SK-N-SH (cell line): Measurements from ENCODE around the gene IQSEC3. TPM values are rescaled to one million over a fixed set of nuclear protein-coding genes. Genes with fewer than 3 reads are reported as not detected.

ENCODE experiments used
- CTCF ChIA-PET: fragments of 300-600, 350-600 bp; formaldehyde crosslinking; extraction: SDS; loops from one replicate; lab custom pipeline; 2021; lab: Yijun Ruan, JAX
- POLR2A ChIA-PET: fragments of 350-600 bp; sonication (Branson Sonifier 250); formaldehyde crosslinking; extraction: SDS; loops from one replicate; lab custom pipeline; 2020; ENCODE audit warnings: antibody characterized with exemption, inconsistent platforms; lab: Yijun Ruan, JAX
- DNase-seq: peaks from one replicate; pipeline ENCODE4 v3.0.0; 2012
- H2AFZ ChIP-seq: fragments of 200-600 bp; sonication (generic); 2 replicates; pipeline ENCODE4 v1.8.1; 2016; ENCODE audit warnings: antibody characterized with exemption, mild to moderate bottlenecking, low read depth
- H3F3A ChIP-seq: fragments of 200-600 bp; sonication (generic); replicated peaks from 2 replicates; pipeline ENCODE3; 2016; ENCODE audit warnings: antibody characterized with exemption, mild to moderate bottlenecking; ENCODE audit not compliant: insufficient read depth
- H3K27ac ChIP-seq, 2 experiments: fragments of 200-500 bp in 1 of 2; fragments of 200-600 bp in 1 of 2; sonication (Bioruptor generic) in 1 of 2; sonication (generic), shearing (Covaris generic) in 1 of 2; 2 replicates each; pipeline versions ENCODE4 v1.5.1 to v1.6.1; 2014 to 2016; ENCODE audit warnings: low read depth in 2 of 2, inconsistent platforms in 1 of 2, low read length in 1 of 2, mild to moderate bottlenecking in 1 of 2, mixed read lengths in 1 of 2
- H3K27me3 ChIP-seq: fragments of 200-600 bp; sonication (generic), shearing (Covaris generic); 2 replicates; pipeline ENCODE4 v1.6.1; 2016; ENCODE audit warnings: mixed run types; ENCODE audit not compliant: insufficient read depth
- H3K36me3 ChIP-seq, 2 experiments: fragments of 200-500 bp in 1 of 2; fragments of 200-600 bp in 1 of 2; sonication (Bioruptor generic) in 1 of 2; sonication (generic) in 1 of 2; replicated peaks in 1 of 2; 2 replicates each; pipeline versions ENCODE3 to v1.5.1; 2014 to 2016; ENCODE audit warnings: low read length in 1 of 2, mild to moderate bottlenecking in 1 of 2; ENCODE audit not compliant: insufficient read depth in 2 of 2, control insufficient read depth in 1 of 2
- H3K4me1 ChIP-seq, 2 experiments: fragments of 200-500 bp in 1 of 2; fragments of 200-600 bp in 1 of 2; sonication (Bioruptor generic) in 1 of 2; sonication (generic), shearing (Covaris generic) in 1 of 2; 2 replicates each; pipeline versions ENCODE4 v1.5.1 to v1.6.1; 2014 to 2016; ENCODE audit warnings: low read depth in 1 of 2, low read length in 1 of 2, mixed run types in 1 of 2; ENCODE audit not compliant: insufficient read depth in 2 of 2, control insufficient read depth in 1 of 2
- H3K4me2 ChIP-seq: fragments of 200-600 bp; sonication (generic), shearing (Covaris generic); 2 replicates; pipeline ENCODE4 v1.6.1; 2017; ENCODE audit warnings: mixed run types
- H3K4me3 ChIP-seq, 2 experiments: fragments of 200-500 bp in 1 of 2; fragments of 200-600 bp in 1 of 2; sonication (Bioruptor generic) in 1 of 2; sonication (generic), shearing (Covaris generic) in 1 of 2; 2 replicates each; pipeline versions ENCODE4 v1.5.1 to v1.8.1; 2014 to 2016; ENCODE audit warnings: low read depth in 2 of 2, inconsistent platforms in 1 of 2, low read length in 1 of 2, mild to moderate bottlenecking in 1 of 2, mixed read lengths in 1 of 2, moderate library complexity in 1 of 2
- H3K79me2 ChIP-seq: fragments of 200-600 bp; sonication (generic); 2 replicates; pipeline ENCODE4 v1.8.1; 2017; ENCODE audit warnings: mild to moderate bottlenecking; ENCODE audit not compliant: insufficient read depth
- H3K9ac ChIP-seq: fragments of 200-600 bp; sonication (generic); 2 replicates; pipeline ENCODE4 v1.6.1; 2017; ENCODE audit warnings: mixed run types
- H3K9me2 ChIP-seq: fragments of 200-600 bp; sonication (generic); 2 replicates; pipeline ENCODE4 v1.6.1; 2017; ENCODE audit warnings: mixed run types
- H3K9me3 ChIP-seq: fragments of 200-600 bp; sonication (generic); 2 replicates; pipeline ENCODE4 v1.6.1; 2017; ENCODE audit warnings: mixed run types, mild to moderate bottlenecking, moderate library complexity
- H4K20me1 ChIP-seq: fragments of 200-600 bp; sonication (generic); 2 replicates; pipeline ENCODE4 v1.6.1; 2017; ENCODE audit warnings: mild to moderate bottlenecking, mixed run types; ENCODE audit not compliant: insufficient read depth
- RAD21 ChIP-seq: IDR thresholded peaks from 2 replicates; pipeline ENCODE4 v1.6.1; 2012; ENCODE audit warnings: mild to moderate bottlenecking, low read length
- RCOR1 ChIP-seq: fragments of 150-350 bp; IDR thresholded peaks from 2 replicates; pipeline ENCODE4 v1.6.1; 2017; ENCODE audit warnings: antibody characterized with exemption, low read length
- WGBS: methylation state at CpG from one replicate; pipeline ENCODE4 v1.1.6; 2017; ENCODE audit warnings: low lambda C conversion rate; 5-methylcytosine and 5-hydroxymethylcytosine counted together
- polyA plus RNA-seq, 3 experiments: library from polyadenylated mRNA; depleted of rRNA; stranded (reverse); fragments of >200 nt; gene quantifications; 2 replicates each; pipeline ENCODE4 v1.2.3, GENCODE V29; 2012
- TF ChIP-seq, protein P1 (sequence below): IDR thresholded peaks from 2 replicates; pipeline ENCODE4 v1.6.1; 2012; ENCODE audit warnings: mild to moderate bottlenecking, low read depth, low read length, moderate library complexity
- TF ChIP-seq, protein P2 (sequence below): IDR thresholded peaks from 2 replicates; pipeline ENCODE4 v1.4.0; 2012; ENCODE audit warnings: low read depth

The IQSEC3 gene
- polyA plus RNA-seq, 1 of the 3 experiments (the other 2 are of a cell fraction): 0.02 TPM

DNA sequence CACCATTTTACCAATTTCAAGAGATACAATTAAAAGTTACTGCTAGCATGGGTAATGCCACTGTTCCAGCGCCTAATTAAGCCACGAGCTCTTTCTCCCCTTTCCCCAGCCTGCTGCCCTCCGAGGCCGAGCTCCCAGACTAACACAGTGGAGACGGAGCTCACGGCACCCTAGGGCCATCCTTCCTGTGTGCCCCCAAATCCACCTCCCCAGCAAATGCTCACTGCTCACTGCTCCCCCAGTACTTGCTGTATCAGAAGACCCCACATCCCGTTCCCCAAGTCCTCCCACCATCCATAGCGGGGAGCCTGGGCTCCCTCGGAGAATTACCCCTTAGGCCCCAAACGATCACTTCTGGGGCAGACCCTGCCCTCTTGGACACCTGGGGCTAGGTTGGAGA lies 104.7 kb downstream of the IQSEC3 start:
- H3F3A ChIP-seq: no peaks in the 10 kb centered on the region
- ChIA-PET POLR2A (no interaction called here), CTCF (interaction anchor here (0.6 to 4.4 kb wide), 4 partner anchors 18 to 282 kb away, joined by 3 to 24 read pairs (median 14); no protein-coding TSS in a partner anchor)
- H3K9me3 ChIP-seq: no peaks in the 10 kb centered on the region
- H3K9me2 ChIP-seq: no peaks in the 10 kb centered on the region
- no peaks in the 10 kb centered on the region for H3K36me3 ChIP-seq
- H3K4me2 ChIP-seq: no peak overlapping the region
- H3K4me3 ChIP-seq: no peak overlapping the region
- 80% methylated on average over 9 of the region's 10 CpGs for WGBS
- DNase-seq: no peak
- no peaks in the 10 kb centered on the region for H4K20me1 ChIP-seq
- no peaks in the 10 kb centered on the region for H3K79me2 ChIP-seq
- H2AFZ ChIP-seq: no peak overlapping the region
- TF ChIP-seq, protein P1, sequence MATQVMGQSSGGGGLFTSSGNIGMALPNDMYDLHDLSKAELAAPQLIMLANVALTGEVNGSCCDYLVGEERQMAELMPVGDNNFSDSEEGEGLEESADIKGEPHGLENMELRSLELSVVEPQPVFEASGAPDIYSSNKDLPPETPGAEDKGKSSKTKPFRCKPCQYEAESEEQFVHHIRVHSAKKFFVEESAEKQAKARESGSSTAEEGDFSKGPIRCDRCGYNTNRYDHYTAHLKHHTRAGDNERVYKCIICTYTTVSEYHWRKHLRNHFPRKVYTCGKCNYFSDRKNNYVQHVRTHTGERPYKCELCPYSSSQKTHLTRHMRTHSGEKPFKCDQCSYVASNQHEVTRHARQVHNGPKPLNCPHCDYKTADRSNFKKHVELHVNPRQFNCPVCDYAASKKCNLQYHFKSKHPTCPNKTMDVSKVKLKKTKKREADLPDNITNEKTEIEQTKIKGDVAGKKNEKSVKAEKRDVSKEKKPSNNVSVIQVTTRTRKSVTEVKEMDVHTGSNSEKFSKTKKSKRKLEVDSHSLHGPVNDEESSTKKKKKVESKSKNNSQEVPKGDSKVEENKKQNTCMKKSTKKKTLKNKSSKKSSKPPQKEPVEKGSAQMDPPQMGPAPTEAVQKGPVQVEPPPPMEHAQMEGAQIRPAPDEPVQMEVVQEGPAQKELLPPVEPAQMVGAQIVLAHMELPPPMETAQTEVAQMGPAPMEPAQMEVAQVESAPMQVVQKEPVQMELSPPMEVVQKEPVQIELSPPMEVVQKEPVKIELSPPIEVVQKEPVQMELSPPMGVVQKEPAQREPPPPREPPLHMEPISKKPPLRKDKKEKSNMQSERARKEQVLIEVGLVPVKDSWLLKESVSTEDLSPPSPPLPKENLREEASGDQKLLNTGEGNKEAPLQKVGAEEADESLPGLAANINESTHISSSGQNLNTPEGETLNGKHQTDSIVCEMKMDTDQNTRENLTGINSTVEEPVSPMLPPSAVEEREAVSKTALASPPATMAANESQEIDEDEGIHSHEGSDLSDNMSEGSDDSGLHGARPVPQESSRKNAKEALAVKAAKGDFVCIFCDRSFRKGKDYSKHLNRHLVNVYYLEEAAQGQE: no peak
- no peak for TF ChIP-seq RCOR1
- no peak overlapping the region for H3K27ac ChIP-seq
- no peak overlapping the region for H3K9ac ChIP-seq
- H3K27me3 ChIP-seq: no peaks in the 10 kb centered on the region
- H3K4me1 ChIP-seq: peaks cover 3 to 60% of the 10 kb centered on the region in 2 experiments; a peak in 3 of 4 replicates

DNA sequence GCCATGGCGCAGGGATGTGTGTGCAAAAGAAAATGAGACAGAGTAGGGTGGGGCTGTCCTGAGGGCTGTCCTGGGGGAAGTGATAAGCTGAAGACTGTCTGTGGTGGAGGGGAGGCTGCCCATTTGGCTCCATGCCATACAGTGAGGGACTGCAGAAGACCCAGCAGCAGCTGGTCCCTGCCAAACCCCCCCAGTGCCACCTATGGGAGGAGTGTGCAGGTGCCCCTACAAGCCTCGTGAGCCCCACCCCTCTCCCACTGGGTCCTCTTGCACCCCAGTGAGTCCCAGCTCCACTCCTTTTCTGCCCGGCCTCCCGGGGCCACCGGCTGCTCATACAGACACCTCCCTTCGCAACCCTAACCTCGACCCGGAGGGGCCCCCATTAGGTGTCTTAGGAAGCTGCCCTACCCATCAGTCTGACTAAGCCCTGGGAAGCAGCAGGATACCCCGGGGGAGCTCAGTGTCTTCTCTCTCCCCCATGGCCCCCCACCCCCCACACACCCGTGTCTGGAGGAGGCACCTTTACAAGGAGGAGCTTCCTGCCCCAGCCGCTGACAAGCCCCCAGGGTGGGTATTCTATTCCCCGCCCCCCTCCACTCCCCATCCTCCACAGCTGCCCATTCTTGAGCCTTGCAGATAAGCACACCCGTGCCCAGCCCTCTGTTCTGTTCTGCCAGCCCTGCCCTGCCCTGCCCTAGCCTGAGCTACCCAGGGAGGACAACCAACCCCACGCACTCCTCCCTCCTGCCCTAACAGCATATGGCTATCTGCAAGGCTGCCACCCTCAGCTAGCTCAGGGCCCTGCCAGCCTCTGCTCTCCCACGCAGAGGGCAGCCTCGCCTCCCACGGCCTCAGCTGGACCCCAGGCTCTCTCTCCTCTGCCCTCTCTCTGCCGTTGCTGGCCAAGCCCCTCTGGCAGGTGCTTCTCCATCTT lies 105.4 kb downstream of the IQSEC3 start:
- Histone ChIP-seq H2AFZ (no peak overlapping the region), H3K27me3 (no peaks in the 10 kb centered on the region), H3K4me2 (no peak overlapping the region), H3K79me2 (no peaks in the 10 kb centered on the region), H3K9me2 (no peaks in the 10 kb centered on the region), H3K9me3 (no peaks in the 10 kb centered on the region), H3K4me3 (no peak overlapping the region), H4K20me1 (no peaks in the 10 kb centered on the region), H3K36me3 (no peaks in the 10 kb centered on the region), H3F3A (no peaks in the 10 kb centered on the region), H3K4me1 (peaks cover 10 to 61% of the 10 kb centered on the region in 2 experiments), H3K9ac (no peak overlapping the region), H3K27ac (no peak overlapping the region)
- peak; percentile 12 for TF ChIP-seq RAD21
- TF ChIP-seq, protein P2, sequence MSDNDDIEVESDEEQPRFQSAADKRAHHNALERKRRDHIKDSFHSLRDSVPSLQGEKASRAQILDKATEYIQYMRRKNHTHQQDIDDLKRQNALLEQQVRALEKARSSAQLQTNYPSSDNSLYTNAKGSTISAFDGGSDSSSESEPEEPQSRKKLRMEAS: no peak
- peak; percentile 66 for DNase-seq
- 66% methylated on average over 17 of the region's 18 CpGs for WGBS
- ChIA-PET POLR2A (no interaction called here), CTCF (interaction anchor here (0.6 to 4.4 kb wide), 4 partner anchors 17 to 282 kb away, joined by 3 to 24 read pairs (median 14); no protein-coding TSS in a partner anchor)
